Body of pancreas (tissue), 4 donors: Measurements from ENCODE around the gene ZNF518A. TPM values are rescaled to one million over a fixed set of nuclear protein-coding genes. Genes with fewer than 3 reads are reported as not detected.

ENCODE experiments used
- ATAC-seq: fragments of 150-250 bp; one replicate; pipeline ENCODE4 v1.9.1; 2016
- DNase-seq, 4 donors: peaks; one replicate each; pipeline ENCODE4 v3.0.0-alpha.2; 2019
- H3K27ac ChIP-seq, 4 donors: fragments of 200-600 bp; sonication (generic); 1 replicate in 3 of 4; 2 replicates in 1 of 4; pipeline versions ENCODE4 v1.5.1 to v1.6.1; 2016 to 2019; ENCODE audit warnings: mild to moderate bottlenecking in 1 of 4, mixed read lengths in 1 of 4, moderate library complexity in 1 of 4
- H3K27me3 ChIP-seq, 2 donors: fragments of 200-600 bp; sonication (generic); one replicate each; pipeline ENCODE4 v1.6.0; 2016; ENCODE audit warnings: mild to moderate bottlenecking in 1 of 2
- H3K36me3 ChIP-seq, 2 donors: fragments of 200-600 bp; sonication (generic); replicated peaks in 1 of 2; 2 replicates each; pipeline ENCODE4 v1.5.1; 2016; ENCODE audit warnings: low read depth in 2 of 2; ENCODE audit not compliant: insufficient read depth in 1 of 2
- H3K4me1 ChIP-seq: fragments of 200-600 bp; sonication (generic); one replicate; pipeline ENCODE4 v1.6.0; 2016
- H3K4me3 ChIP-seq, 2 donors: fragments of 200-600 bp; sonication (generic); 1 replicate in 1 of 2; 2 replicates in 1 of 2; pipeline ENCODE4 v1.5.1; 2016 to 2019
- H3K9me3 ChIP-seq, 3 donors: fragments of 200-600 bp; sonication (generic); 1 replicate in 2 of 3; 2 replicates in 1 of 3; pipeline ENCODE4 v1.5.1; 2016
- POLR2A ChIP-seq, 3 donors: fragments of 450-650 bp; IDR thresholded peaks; one replicate each; pipeline ENCODE4 v1.6.1; 2016; ENCODE audit warnings: antibody characterized with exemption in 3 of 3, mild to moderate bottlenecking in 2 of 3
- WGBS, 2 donors: methylation state at CpG; one replicate each; pipeline ENCODE4 v1.1.5; 2017; 5-methylcytosine and 5-hydroxymethylcytosine counted together
- intact Hi-C: fragments of 100-400 bp; cut with DNase I; formaldehyde crosslinking; loops from one replicate; pipeline ENCODE4 v1.15.1; 2023
- total RNA-seq, 2 donors: library from RNA; depleted of rRNA; stranded (reverse); fragments of >200 nt; gene quantifications; one replicate each; pipeline ENCODE4 v1.1.0, GENCODE V29; 2016
- TF ChIP-seq, protein P1 (sequence below), 7 experiments: fragments of 450-650 bp in 4 of 7; fragments of 200-600 bp in 3 of 7; sonication (generic) in 3 of 7; IDR thresholded peaks; one replicate each; pipeline ENCODE4 v1.5.1; 2016 to 2019; ENCODE audit warnings: antibody characterized with exemption in 7 of 7

ZNF518A gene
- total RNA-seq, 2 donors from 2014 or later = 23.1 to 24.4 TPM

DNA sequence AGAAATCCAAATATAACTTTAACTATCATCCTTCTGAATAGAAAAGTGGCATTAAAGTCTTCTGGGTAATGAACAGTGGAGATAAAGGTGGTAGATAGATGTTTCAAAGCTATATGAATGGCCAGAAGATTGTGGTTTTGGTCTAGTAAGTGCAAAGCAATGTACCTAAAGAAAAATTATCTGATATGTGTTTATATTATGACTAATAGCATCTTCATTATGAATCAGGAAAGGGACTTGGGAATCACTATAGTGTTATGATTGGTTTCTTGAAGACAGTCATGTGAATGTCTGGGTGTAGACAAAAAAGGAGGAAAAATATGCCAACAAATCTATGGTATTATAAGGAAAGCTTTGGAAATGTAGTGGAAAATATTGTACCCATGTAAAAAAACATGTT is 3.0 kb downstream of the ZNF518A start:
- no peak for TF ChIP-seq POLR2A (IDR thresholded peaks at IDR 0.05)
- TF ChIP-seq, protein P1, sequence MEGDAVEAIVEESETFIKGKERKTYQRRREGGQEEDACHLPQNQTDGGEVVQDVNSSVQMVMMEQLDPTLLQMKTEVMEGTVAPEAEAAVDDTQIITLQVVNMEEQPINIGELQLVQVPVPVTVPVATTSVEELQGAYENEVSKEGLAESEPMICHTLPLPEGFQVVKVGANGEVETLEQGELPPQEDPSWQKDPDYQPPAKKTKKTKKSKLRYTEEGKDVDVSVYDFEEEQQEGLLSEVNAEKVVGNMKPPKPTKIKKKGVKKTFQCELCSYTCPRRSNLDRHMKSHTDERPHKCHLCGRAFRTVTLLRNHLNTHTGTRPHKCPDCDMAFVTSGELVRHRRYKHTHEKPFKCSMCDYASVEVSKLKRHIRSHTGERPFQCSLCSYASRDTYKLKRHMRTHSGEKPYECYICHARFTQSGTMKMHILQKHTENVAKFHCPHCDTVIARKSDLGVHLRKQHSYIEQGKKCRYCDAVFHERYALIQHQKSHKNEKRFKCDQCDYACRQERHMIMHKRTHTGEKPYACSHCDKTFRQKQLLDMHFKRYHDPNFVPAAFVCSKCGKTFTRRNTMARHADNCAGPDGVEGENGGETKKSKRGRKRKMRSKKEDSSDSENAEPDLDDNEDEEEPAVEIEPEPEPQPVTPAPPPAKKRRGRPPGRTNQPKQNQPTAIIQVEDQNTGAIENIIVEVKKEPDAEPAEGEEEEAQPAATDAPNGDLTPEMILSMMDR (IDR thresholded peaks at IDR 0.05) = no peak
- no peak for ATAC-seq
- Histone ChIP-seq H3K27me3 (no peaks in the 10 kb centered on the region), H3K27ac (no peak overlapping the region), H3K4me3 (no peak overlapping the region), H3K4me1 (peaks cover 20% of the 10 kb centered on the region), H3K36me3 (peaks cover 0 to 11% of the 10 kb centered on the region in 2 donors), H3K9me3 (no peaks in the 10 kb centered on the region)
- DNase-seq = no peak
- intact Hi-C loops = no loop called here

- ATAC-seq = no peak
- DNase-seq = no peak
- Histone ChIP-seq H3K27ac (no peak overlapping the region), H3K4me3 (no peak overlapping the region), H3K9me3 (no peaks in the 10 kb centered on the region), H3K27me3 (no peaks in the 10 kb centered on the region), H3K36me3 (peaks cover 0 to 13% of the 10 kb centered on the region in 2 donors), H3K4me1 (peaks cover 3% of the 10 kb centered on the region)
- TF ChIP-seq POLR2A (IDR thresholded peaks at IDR 0.05) = no peak
- TF ChIP-seq, protein P1 (IDR thresholded peaks at IDR 0.05) = no peak
- intact Hi-C loops = no loop called here
- 95 to 96% methylated on average over 5 of the region's 5 CpGs for WGBS, 2 donors
These were observed 6.7 kb downstream of the ZNF518A start for GRCh38 chr10:96136810-96137209.

GRCh38 chr10:96137567-96137966 is 7.5 kb downstream of the ZNF518A start:
- no peak for TF ChIP-seq POLR2A (IDR thresholded peaks at IDR 0.05)
- TF ChIP-seq, protein P1 (IDR thresholded peaks at IDR 0.05) = no peak
- Histone ChIP-seq H3K36me3 (peaks cover 0 to 13% of the 10 kb centered on the region in 2 donors), H3K27me3 (no peaks in the 10 kb centered on the region), H3K4me1 (no peaks in the 10 kb centered on the region), H3K9me3 (no peaks in the 10 kb centered on the region), H3K27ac (no peak overlapping the region), H3K4me3 (no peak overlapping the region)
- intact Hi-C loops = no loop called here
- no peak for DNase-seq
- no peak for ATAC-seq
- 92 to 95% methylated on average over 2 of the region's 2 CpGs for WGBS, 2 donors

DNA sequence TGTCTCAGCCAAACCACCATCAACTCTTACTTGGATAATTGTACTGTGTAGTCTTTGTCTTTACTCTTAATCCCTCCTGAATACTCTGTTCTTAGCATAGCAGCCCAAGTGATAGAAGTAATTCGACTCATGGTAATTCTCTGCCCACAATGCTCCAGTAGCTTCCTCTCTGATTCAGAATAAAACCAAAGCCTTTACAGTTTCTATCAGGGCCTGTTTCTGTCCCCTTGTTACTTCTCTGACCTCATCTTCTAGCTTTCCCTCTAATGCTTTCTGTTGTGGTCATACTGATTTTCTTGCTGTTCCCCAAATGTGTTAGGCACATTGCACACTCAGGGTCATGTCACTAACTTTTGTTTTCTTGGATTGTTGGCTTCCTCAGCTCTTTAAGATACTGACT is 8.0 kb downstream of the ZNF518A start:
- no peaks in the 10 kb centered on the region for H3K9me3 ChIP-seq
- intact Hi-C loops = no loop called here
- no peaks in the 10 kb centered on the region for H3K27me3 ChIP-seq
- peaks cover 0 to 15% of the 10 kb centered on the region in 2 donors for H3K36me3 ChIP-seq
- no peak overlapping the region for H3K4me3 ChIP-seq
- TF ChIP-seq, protein P1 (IDR thresholded peaks at IDR 0.05) = no peak
- no peak for TF ChIP-seq POLR2A (IDR thresholded peaks at IDR 0.05)
- no peaks in the 10 kb centered on the region for H3K4me1 ChIP-seq
- WGBS, 2 donors = 79 to 86% methylated on average over 1 of the region's 1 CpG
- H3K27ac ChIP-seq = no peak overlapping the region
- ATAC-seq = no peak
- no peak for DNase-seq

- Histone ChIP-seq H3K9me3 (no peaks in the 10 kb centered on the region), H3K27me3 (no peaks in the 10 kb centered on the region), H3K4me1 (no peaks in the 10 kb centered on the region), H3K36me3 (peaks cover 0 to 21% of the 10 kb centered on the region in 2 donors), H3K27ac (no peak overlapping the region), H3K4me3 (no peak overlapping the region)
- 87 to 91% methylated on average over 4 of the region's 4 CpGs for WGBS, 2 donors
- DNase-seq (no peak), ATAC-seq (no peak)
- intact Hi-C loops = no loop called here
- TF ChIP-seq POLR2A (IDR thresholded peaks at IDR 0.05) = no peak
- TF ChIP-seq, protein P1 (IDR thresholded peaks at IDR 0.05) = no peak
These were observed 22.3 kb downstream of the ZNF518A start for GRCh38 chr10:96152437-96152836.
